H9 (cell line): ENCODE results near the gene LRCOL1. TPM values are rescaled to one million over a fixed set of nuclear protein-coding genes. Genes with fewer than 3 reads are reported as not detected.

Source experiments
- DNase-seq: peaks from one replicate; pipeline ENCODE4 v3.0.0-alpha.2; 2017
- H2AFZ ChIP-seq: one replicate; pipeline ENCODE4 v1.6.1; 2013; ENCODE audit warnings: mild to moderate bottlenecking, low read length, control low read depth, moderate library complexity
- H2AK5ac ChIP-seq: 2 replicates; pipeline ENCODE4 v1.6.1; 2013; ENCODE audit warnings: low read length, control low read depth, mixed read lengths; ENCODE audit not compliant: insufficient read length
- H2BK120ac ChIP-seq: one replicate; pipeline ENCODE4 v1.6.1; 2013; ENCODE audit warnings: low read depth, mild to moderate bottlenecking, low read length, control low read depth, inconsistent platforms; ENCODE audit not compliant: poor library complexity, severe bottlenecking
- H2BK12ac ChIP-seq: 2 replicates; pipeline ENCODE4 v1.6.1; 2013; ENCODE audit warnings: low read length, control low read depth, mixed read lengths, low read depth; ENCODE audit not compliant: insufficient read length
- H2BK15ac ChIP-seq: 2 replicates; pipeline ENCODE4 v1.6.1; 2013; ENCODE audit warnings: low read depth, low read length, control low read depth
- H2BK20ac ChIP-seq: one replicate; pipeline ENCODE4 v1.6.1; 2013; ENCODE audit warnings: low read depth, mild to moderate bottlenecking, low read length, control low read depth, inconsistent platforms; ENCODE audit not compliant: poor library complexity, severe bottlenecking
- H2BK5ac ChIP-seq: 2 replicates; pipeline ENCODE4 v1.6.1; 2013; ENCODE audit warnings: low read length, control low read depth, mixed read lengths; ENCODE audit not compliant: insufficient read length
- H3K14ac ChIP-seq: 2 replicates; pipeline ENCODE4 v1.6.1; 2013; ENCODE audit warnings: low read length, control low read depth; ENCODE audit not compliant: insufficient read depth
- H3K18ac ChIP-seq: 2 replicates; pipeline ENCODE4 v1.6.1; 2013; ENCODE audit warnings: low read depth, mild to moderate bottlenecking, mixed read lengths, low read length, control low read depth; ENCODE audit not compliant: insufficient read length
- H3K23ac ChIP-seq: 2 replicates; pipeline ENCODE4 v1.6.1; 2013; ENCODE audit warnings: low read length, control low read depth, mixed read lengths, low read depth; ENCODE audit not compliant: insufficient read length
- H3K23me2 ChIP-seq: 2 replicates; pipeline ENCODE4 v1.6.1; 2013; ENCODE audit warnings: low read depth, mild to moderate bottlenecking, mixed read lengths, low read length, control low read depth; ENCODE audit not compliant: insufficient read length, poor library complexity, severe bottlenecking
- H3K27ac ChIP-seq: 2 replicates; pipeline ENCODE4 v1.5.1; 2013; ENCODE audit warnings: low read length, control low read depth, mixed read lengths, low read depth; ENCODE audit not compliant: insufficient read length
- H3K27me3 ChIP-seq: 2 replicates; pipeline ENCODE4 v1.6.1; 2013; ENCODE audit warnings: low read length, control low read depth, inconsistent platforms; ENCODE audit not compliant: insufficient read depth
- H3K4ac ChIP-seq: 2 replicates; pipeline ENCODE4 v1.6.1; 2013; ENCODE audit warnings: low read depth, mild to moderate bottlenecking, control low read depth, inconsistent platforms, low read length, moderate library complexity
- H3K4me1 ChIP-seq: 2 replicates; pipeline ENCODE4 v1.6.1; 2013; ENCODE audit warnings: low read length, control low read depth, inconsistent platforms; ENCODE audit not compliant: insufficient read depth
- H3K4me2 ChIP-seq: 2 replicates; pipeline ENCODE4 v1.6.1; 2013; ENCODE audit warnings: low read length, control low read depth, mixed read lengths; ENCODE audit not compliant: insufficient read length, insufficient read depth
- H3K56ac ChIP-seq: 2 replicates; pipeline ENCODE4 v1.6.1; 2013; ENCODE audit warnings: low read depth, mild to moderate bottlenecking, mixed read lengths, low read length, control low read depth; ENCODE audit not compliant: insufficient read length
- H3K79me1 ChIP-seq: 2 replicates; pipeline ENCODE4 v1.6.1; 2013; ENCODE audit warnings: low read depth, mild to moderate bottlenecking, moderate library complexity, low read length, control low read depth, inconsistent platforms; ENCODE audit not compliant: insufficient read depth, poor library complexity, severe bottlenecking
- H3K79me2 ChIP-seq: 2 replicates; pipeline ENCODE4 v1.6.1; 2013; ENCODE audit warnings: low read length, control low read depth, inconsistent platforms; ENCODE audit not compliant: insufficient read depth
- H3K9ac ChIP-seq: 2 replicates; pipeline ENCODE4 v1.6.1; 2013; ENCODE audit warnings: low read length, control low read depth, mixed read lengths; ENCODE audit not compliant: insufficient read length; ENCODE audit errors: extremely low read depth
- H3K9me3 ChIP-seq: one replicate; pipeline ENCODE4 v1.6.1; 2013; ENCODE audit warnings: low read depth, low read length, inconsistent platforms; ENCODE audit not compliant: control insufficient read depth
- H3T11ph ChIP-seq: one replicate; pipeline ENCODE4 v1.6.1; 2013; ENCODE audit warnings: mild to moderate bottlenecking, low read length, control low read depth, inconsistent platforms
- H4K20me1 ChIP-seq: one replicate; pipeline ENCODE4 v1.6.1; 2013; ENCODE audit not compliant: control insufficient read depth, insufficient read length, insufficient read depth
- H4K5ac ChIP-seq: 2 replicates; pipeline ENCODE4 v1.6.1; 2013; ENCODE audit warnings: low read depth, mild to moderate bottlenecking, mixed read lengths, low read length, control low read depth; ENCODE audit not compliant: insufficient read length
- H4K8ac ChIP-seq: replicated peaks from 2 replicates; pipeline ENCODE4 v1.6.1; 2013; ENCODE audit warnings: low read length, control low read depth, mixed read lengths, low read depth; ENCODE audit not compliant: insufficient read length
- H4K91ac ChIP-seq: 2 replicates; pipeline ENCODE4 v1.6.1; 2013; ENCODE audit warnings: low read depth, mild to moderate bottlenecking, moderate library complexity, mixed read lengths, low read length, control low read depth; ENCODE audit not compliant: insufficient read length
- H3K27ac Mint-ChIP-seq, 3 experiments: 2 replicates in 2 of 3; 3 replicates in 1 of 3; pipeline ENCODE4 v1.8.0; 2020 to 2021; ENCODE audit warnings: mixed read lengths in 3 of 3, mild to moderate bottlenecking in 1 of 3, moderate library complexity in 1 of 3
- H3K27me3 Mint-ChIP-seq: 2 replicates; pipeline ENCODE4 v1.8.0; 2021; ENCODE audit warnings: low read depth, mild to moderate bottlenecking, moderate library complexity, mixed read lengths
- H3K36me3 Mint-ChIP-seq, 3 experiments: 2 replicates in 2 of 3; 3 replicates in 1 of 3; pipeline ENCODE4 v1.8.0; 2020 to 2021; ENCODE audit warnings: low read depth in 3 of 3, mixed read lengths in 3 of 3; ENCODE audit not compliant: insufficient read depth in 1 of 3
- H3K4me1 Mint-ChIP-seq, 2 experiments: 2 replicates each; pipeline ENCODE4 v1.8.0; 2020; ENCODE audit warnings: mixed read lengths in 2 of 2
- H3K4me3 Mint-ChIP-seq, 2 experiments: 2 replicates in 1 of 2; 3 replicates in 1 of 2; pipeline ENCODE4 v1.8.0; 2020 to 2021; ENCODE audit warnings: mild to moderate bottlenecking in 2 of 2, mixed read lengths in 2 of 2, moderate library complexity in 1 of 2
- H3K9me3 Mint-ChIP-seq, 2 experiments: 2 replicates in 1 of 2; 3 replicates in 1 of 2; pipeline ENCODE4 v1.8.0; 2020; ENCODE audit warnings: mild to moderate bottlenecking in 2 of 2, mixed read lengths in 2 of 2, moderate library complexity in 1 of 2
- CTCF ChIP-seq: fragments of 200-600 bp; sonication (generic); conservative IDR thresholded peaks from 3 replicates; pipeline ENCODE4 v1.8.0; 2021; ENCODE audit warnings: antibody characterized with exemption, mild to moderate bottlenecking
- WGBS: extraction: QIAGEN DNeasy Blood & Tissue Kit; methylation state at CpG from one replicate; pipeline ENCODE4 v1.1.7; 2013; ENCODE audit warnings: missing lambda C conversion rate, low lambda C conversion rate, mixed read lengths; ENCODE audit not compliant: insufficient read length; ENCODE audit errors: extremely low coverage; 5-methylcytosine and 5-hydroxymethylcytosine counted together
- total RNA-seq: library from RNA; stranded (reverse); gene quantifications from 2 replicates; pipeline ENCODE4 v1.2.1, GENCODE V29; 2021

Gene LRCOL1
- total RNA-seq, 1 experiment from 2014 or later, result not detected

DNA sequence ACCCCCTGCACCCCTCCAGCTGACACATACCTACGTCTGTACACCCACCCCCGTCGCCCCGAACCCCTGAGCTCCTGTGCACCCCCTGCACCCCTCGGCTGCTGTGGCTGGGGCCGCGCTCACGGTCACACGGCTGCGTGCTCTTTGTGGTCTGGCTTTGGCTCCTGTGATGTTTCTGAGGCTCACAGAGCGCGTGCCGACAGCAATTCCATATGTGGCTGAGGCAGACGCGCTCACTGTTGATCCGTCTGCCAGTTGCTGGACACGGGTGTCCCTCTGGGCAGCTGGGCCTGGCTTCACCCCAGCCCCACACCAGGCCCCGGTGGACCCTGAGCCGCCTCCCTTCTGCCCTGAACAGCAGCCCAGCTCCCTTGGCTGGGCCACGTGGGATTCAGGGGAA lies 46.5 kb downstream of the LRCOL1 start:
- Histone ChIP-seq H4K8ac (no peak overlapping the region), H4K91ac (no peak overlapping the region), H3K18ac (no peak overlapping the region), H2BK15ac (no peak overlapping the region), H4K5ac (no peak overlapping the region), H2BK5ac (no peak overlapping the region), H3K9me3 (no peaks in the 10 kb centered on the region), H2BK12ac (no peak overlapping the region), H3K4me1 (no peaks in the 10 kb centered on the region), H2BK20ac (no peak overlapping the region), H3K79me2 (peaks cover 11% of the 10 kb centered on the region; the same call in 1 of the 2 replicates), H2BK120ac (no peak overlapping the region), H4K20me1 (peaks cover 4% of the 10 kb centered on the region), H3K27me3 (no peaks in the 10 kb centered on the region; the same call in 1 of the 2 replicates), H2AFZ (no peak overlapping the region), H3K9ac (no peak overlapping the region), H3K79me1 (peaks cover 5% of the 10 kb centered on the region), H3T11ph (no peak overlapping the region), H3K4ac (no peak overlapping the region), H3K23me2 (peaks cover 4% of the 10 kb centered on the region), H3K23ac (no peak overlapping the region), H3K14ac (no peak overlapping the region), H3K56ac (no peak overlapping the region), H2AK5ac (no peak overlapping the region), H3K4me2 (no peak overlapping the region), H3K27ac (no peak overlapping the region)
- H3K27ac Mint-ChIP-seq, result no peak overlapping the region
- TF ChIP-seq CTCF, result no peak
- no peaks in the 10 kb centered on the region for H3K9me3 Mint-ChIP-seq
- H3K4me1 Mint-ChIP-seq, result peaks cover 0 to 3% of the 10 kb centered on the region in 2 experiments; a peak in 2 of 4 replicates
- H3K36me3 Mint-ChIP-seq, result peaks cover 16 to 29% (median 19%) of the 10 kb centered on the region in 3 experiments
- DNase-seq, result no peak
- H3K27me3 Mint-ChIP-seq, result peaks cover 22% of the 10 kb centered on the region
- no CpG with 5 or more reads among the region's 20 CpGs for WGBS
- no peak overlapping the region for H3K4me3 Mint-ChIP-seq
